Neuronal stem cell (in vitro differentiated cells): ENCODE results near the gene POLR2H.

Experiments
- DNase-seq: peaks from one replicate; pipeline ENCODE4 v3.0.0-alpha.2; 2013; ENCODE audit warnings: low spot score
- H2AFZ ChIP-seq: one replicate; pipeline ENCODE4 v1.6.1; 2013; ENCODE audit warnings: mild to moderate bottlenecking, low read length, inconsistent platforms
- H2AK5ac ChIP-seq: 2 replicates; pipeline ENCODE4 v1.6.1; 2013; ENCODE audit warnings: low read depth, mild to moderate bottlenecking, inconsistent platforms, low read length, moderate library complexity, mixed read lengths
- H2BK120ac ChIP-seq: 2 replicates; pipeline ENCODE4 v1.6.1; 2013; ENCODE audit warnings: low read depth, mild to moderate bottlenecking, inconsistent platforms, low read length, moderate library complexity, mixed read lengths
- H2BK12ac ChIP-seq: one replicate; pipeline ENCODE4 v1.6.1; 2013; ENCODE audit warnings: low read length, inconsistent platforms
- H2BK15ac ChIP-seq: 2 replicates; pipeline ENCODE4 v1.6.1; 2013; ENCODE audit warnings: mild to moderate bottlenecking, low read length, inconsistent platforms, mixed read lengths
- H2BK5ac ChIP-seq: one replicate; pipeline ENCODE4 v1.6.1; 2013; ENCODE audit warnings: inconsistent platforms, mild to moderate bottlenecking, low read length, moderate library complexity
- H3K14ac ChIP-seq: one replicate; pipeline ENCODE4 v1.6.1; 2013; ENCODE audit warnings: low read length, inconsistent platforms
- H3K18ac ChIP-seq: 2 replicates; pipeline ENCODE4 v1.6.1; 2013; ENCODE audit warnings: low read length, inconsistent platforms
- H3K23ac ChIP-seq: 2 replicates; pipeline ENCODE4 v1.6.1; 2013; ENCODE audit warnings: low read depth, mild to moderate bottlenecking, mixed read lengths, low read length, inconsistent platforms; ENCODE audit not compliant: poor library complexity
- H3K27ac ChIP-seq: replicated peaks from 3 replicates; pipeline ENCODE4 v1.5.1; 2013; ENCODE audit warnings: low read length, inconsistent platforms
- H3K27me3 ChIP-seq, 3 experiments: 2 replicates each; pipeline ENCODE4 v1.6.1; 2013; ENCODE audit warnings: low read length in 3 of 3, mild to moderate bottlenecking in 2 of 3, inconsistent platforms in 1 of 3, low read depth in 1 of 3, mixed read lengths in 1 of 3, moderate library complexity in 1 of 3; ENCODE audit not compliant: control insufficient read depth in 3 of 3, insufficient read depth in 3 of 3
- H3K36me3 ChIP-seq, 2 donors: replicated peaks in 1 of 2; 2 replicates each; pipeline ENCODE4 v1.6.1; 2013; ENCODE audit warnings: low read length in 2 of 2; ENCODE audit not compliant: control insufficient read depth in 2 of 2, insufficient read depth in 2 of 2
- H3K4ac ChIP-seq: 2 replicates; pipeline ENCODE4 v1.6.1; 2013; ENCODE audit warnings: inconsistent platforms, mild to moderate bottlenecking, low read length, moderate library complexity
- H3K4me1 ChIP-seq, 2 donors: 1 replicate in 1 of 2; 2 replicates in 1 of 2; pipeline ENCODE4 v1.6.1; 2013; ENCODE audit warnings: low read length in 2 of 2, low read depth in 1 of 2; ENCODE audit not compliant: control insufficient read depth in 2 of 2, insufficient read depth in 1 of 2
- H3K4me2 ChIP-seq: one replicate; pipeline ENCODE4 v1.6.1; 2013; ENCODE audit warnings: mild to moderate bottlenecking, low read length, inconsistent platforms; ENCODE audit not compliant: insufficient read depth, poor library complexity, severe bottlenecking
- H3K4me3 ChIP-seq, 2 donors: 2 replicates each; pipeline ENCODE4 v1.5.1; 2013; ENCODE audit warnings: low read length in 2 of 2, mild to moderate bottlenecking in 2 of 2, inconsistent platforms in 1 of 2, moderate library complexity in 1 of 2
- H3K79me1 ChIP-seq: one replicate; pipeline ENCODE4 v1.6.1; 2013; ENCODE audit warnings: low read depth, mild to moderate bottlenecking, inconsistent platforms, low read length, moderate library complexity
- H3K9ac ChIP-seq: one replicate; pipeline ENCODE4 v1.6.1; 2013; ENCODE audit warnings: mild to moderate bottlenecking, low read depth, low read length, inconsistent platforms; ENCODE audit not compliant: poor library complexity
- H3K9me3 ChIP-seq, 2 donors: replicated peaks in 1 of 2; 2 replicates each; pipeline versions ENCODE3 to v1.6.1; 2013; ENCODE audit warnings: low read length in 2 of 2, mild to moderate bottlenecking in 2 of 2, inconsistent platforms in 1 of 2, low read depth in 1 of 2, mixed read lengths in 1 of 2, moderate library complexity in 1 of 2; ENCODE audit not compliant: control insufficient read depth in 2 of 2, insufficient read depth in 1 of 2
- H4K8ac ChIP-seq: one replicate; pipeline ENCODE4 v1.6.1; 2013; ENCODE audit warnings: low read depth, mild to moderate bottlenecking, inconsistent platforms, low read length, moderate library complexity
- H4K91ac ChIP-seq: one replicate; pipeline ENCODE4 v1.6.1; 2013; ENCODE audit warnings: low read length, low read depth, mild to moderate bottlenecking, inconsistent platforms; ENCODE audit not compliant: poor library complexity
- WGBS, 2 donors: extraction: QIAGEN DNeasy Blood & Tissue Kit; methylation state at CpG; one replicate each; pipeline ENCODE4 v1.1.7; 2013; ENCODE audit warnings: missing lambda C conversion rate in 2 of 2, mixed read lengths in 1 of 2; ENCODE audit not compliant: insufficient read length in 2 of 2, insufficient replicate concordance in 1 of 2; ENCODE audit errors: extremely low coverage in 2 of 2; 5-methylcytosine and 5-hydroxymethylcytosine counted together

Gene POLR2H

GRCh38 chr3:184380185-184380626, 18.7 kb downstream of the POLR2H start:
- Histone ChIP-seq H2AFZ (peak overlapping the region; percentile 89), H2BK12ac (peak overlapping the region; percentile 91), H3K4me1 (peaks cover 26 to 41% of the 10 kb centered on the region in 2 donors), H3K27me3 (peaks cover 8 to 22% (median 18%) of the 10 kb centered on the region in 3 experiments), H2AK5ac (peak overlapping the region; percentile 47), H3K14ac (peak overlapping the region; percentile 90), H3K4me2 (peak overlapping the region; percentile 87), H2BK15ac (peak overlapping the region; percentile 81), H4K91ac (no peak overlapping the region), H3K4ac (no peak overlapping the region), H3K79me1 (no peaks in the 10 kb centered on the region), H3K27ac (no peak overlapping the region), H3K9me3 (no peaks in the 10 kb centered on the region), H4K8ac (no peak overlapping the region), H3K4me3 (peak overlapping the region; percentile 45 to 81), H3K36me3 (peaks cover 0 to 8% of the 10 kb centered on the region in 2 donors), H3K18ac (peak overlapping the region; percentile 94), H2BK5ac (no peak overlapping the region), H2BK120ac (no peak overlapping the region), H3K9ac (peak overlapping the region; percentile 85), H3K23ac (no peak overlapping the region)
- WGBS, 2 donors: no CpG with 5 or more reads among the region's 62 CpGs
- DNase-seq: no peak

DNA sequence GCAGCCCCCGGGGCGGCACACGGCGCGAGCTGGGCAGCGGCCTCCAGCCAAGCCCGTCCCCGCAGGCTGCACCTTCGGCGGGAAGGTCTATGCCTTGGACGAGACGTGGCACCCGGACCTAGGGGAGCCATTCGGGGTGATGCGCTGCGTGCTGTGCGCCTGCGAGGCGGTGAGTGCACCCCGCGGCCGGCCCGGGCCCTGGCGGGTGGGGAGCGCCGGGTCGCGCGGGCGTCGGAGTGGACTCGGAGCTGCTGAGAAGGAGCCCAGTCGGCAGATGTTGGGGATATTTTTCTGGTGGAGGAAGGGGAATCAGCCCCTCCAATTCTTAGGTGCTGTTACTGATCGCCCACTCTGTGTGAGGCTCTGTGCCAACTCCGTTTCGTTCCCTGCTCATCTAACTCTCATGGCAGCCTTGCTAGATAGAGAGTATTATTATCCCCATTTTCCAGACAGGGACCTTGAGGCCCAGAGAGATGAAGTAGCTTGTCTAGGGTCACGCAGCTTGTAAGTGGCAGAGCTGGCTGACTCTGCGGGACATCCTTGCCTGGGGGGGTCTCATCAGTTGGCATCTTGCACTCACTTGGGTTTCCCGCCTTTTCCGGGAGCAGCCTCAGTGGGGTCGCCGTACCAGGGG, 19.2 kb downstream of the POLR2H start:
- H2BK12ac ChIP-seq: peak overlapping the region; percentile 91
- peak overlapping the region; percentile 71 for H2BK5ac ChIP-seq
- H3K23ac ChIP-seq: peak overlapping the region; percentile 12
- peak overlapping the region; percentile 47 for H2AK5ac ChIP-seq
- peak overlapping the region; percentile 45 to 81 for H3K4me3 ChIP-seq
- H3K79me1 ChIP-seq: no peaks in the 10 kb centered on the region
- H3K4me1 ChIP-seq: peaks cover 26 to 38% of the 10 kb centered on the region in 2 donors
- peak overlapping the region; percentile 90 for H3K14ac ChIP-seq
- peaks cover 0 to 3% of the 10 kb centered on the region in 2 donors for H3K36me3 ChIP-seq
- H3K4me2 ChIP-seq: peak overlapping the region; percentile 87
- peaks cover 8 to 22% (median 18%) of the 10 kb centered on the region in 3 experiments for H3K27me3 ChIP-seq
- peak overlapping the region; percentile 12 for H3K4ac ChIP-seq
- peak overlapping the region; percentile 94 for H3K18ac ChIP-seq
- WGBS, 2 donors: no CpG with 5 or more reads among the region's 42 CpGs
- peak overlapping the region; percentile 89 for H2AFZ ChIP-seq
- H3K27ac ChIP-seq: no peak overlapping the region
- peak overlapping the region; percentile 85 for H3K9ac ChIP-seq
- H4K91ac ChIP-seq: no peak overlapping the region
- no peaks in the 10 kb centered on the region for H3K9me3 ChIP-seq
- H4K8ac ChIP-seq: no peak overlapping the region
- no peak for DNase-seq
- no peak overlapping the region for H2BK120ac ChIP-seq
- peak overlapping the region; percentile 81 for H2BK15ac ChIP-seq

DNA sequence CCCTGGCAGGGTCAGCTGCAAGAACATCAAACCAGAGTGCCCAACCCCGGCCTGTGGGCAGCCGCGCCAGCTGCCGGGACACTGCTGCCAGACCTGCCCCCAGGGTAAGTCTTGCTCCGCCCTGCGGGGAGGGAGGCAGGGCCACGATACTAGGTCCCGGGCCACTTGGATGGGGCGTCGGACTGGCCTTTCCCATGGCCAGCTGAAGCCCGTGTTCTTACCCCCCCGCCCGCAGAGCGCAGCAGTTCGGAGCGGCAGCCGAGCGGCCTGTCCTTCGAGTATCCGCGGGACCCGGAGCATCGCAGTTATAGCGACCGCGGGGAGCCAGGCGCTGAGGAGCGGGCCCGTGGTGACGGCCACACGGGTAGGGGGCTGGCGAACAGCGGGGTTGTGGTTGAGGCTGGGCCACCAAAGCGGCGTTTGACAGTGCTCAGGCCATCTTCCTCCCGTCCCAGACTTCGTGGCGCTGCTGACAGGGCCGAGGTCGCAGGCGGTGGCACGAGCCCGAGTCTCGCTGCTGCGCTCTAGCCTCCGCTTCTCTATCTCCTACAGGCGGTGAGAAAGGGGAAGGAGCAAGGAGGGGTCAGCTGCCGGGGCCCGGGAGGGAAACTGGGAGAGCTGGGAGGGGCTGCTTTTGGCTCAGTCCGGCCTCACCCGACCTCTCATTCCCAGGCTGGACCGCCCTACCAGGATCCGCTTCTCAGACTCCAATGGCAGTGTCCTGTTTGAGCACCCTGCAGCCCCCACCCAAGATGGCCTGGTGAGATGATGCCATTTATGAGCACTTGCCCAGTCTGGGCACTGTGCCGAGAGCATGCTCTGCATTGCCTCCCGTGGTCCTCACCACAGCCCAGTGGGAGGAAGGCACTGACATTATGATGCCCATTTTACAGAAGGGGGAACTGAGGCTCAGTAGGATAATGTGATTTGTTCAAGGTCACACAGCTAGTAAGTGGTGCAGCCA, 20.0 kb downstream of the POLR2H start:
- no peak for DNase-seq
- Histone ChIP-seq H2AFZ (peak overlapping the region; percentile 84), H3K9ac (peak overlapping the region; percentile 71), H4K91ac (no peak overlapping the region), H3K14ac (no peak overlapping the region), H2BK5ac (no peak overlapping the region), H3K18ac (peak overlapping the region; percentile 91), H4K8ac (no peak overlapping the region), H3K36me3 (no peaks in the 10 kb centered on the region), H2BK15ac (peak overlapping the region; percentile 50), H3K27me3 (peaks cover 8 to 22% (median 18%) of the 10 kb centered on the region in 3 experiments), H3K4me3 (peak overlapping the region; percentile 45 to 72), H3K4me2 (peak overlapping the region; percentile 87), H3K27ac (no peak overlapping the region), H2BK120ac (no peak overlapping the region), H3K4me1 (peaks cover 26 to 32% of the 10 kb centered on the region in 2 donors), H3K4ac (no peak overlapping the region), H2AK5ac (peak overlapping the region; percentile 47), H3K79me1 (no peaks in the 10 kb centered on the region), H2BK12ac (peak overlapping the region; percentile 14), H3K9me3 (no peaks in the 10 kb centered on the region), H3K23ac (peak overlapping the region; percentile 12)
- WGBS, 2 donors: no CpG with 5 or more reads among the region's 55 CpGs
